Midbrain (tissue), 1 donor: ENCODE measurements around the gene IST1.

ENCODE experiments used
- DNase-seq: peaks from one replicate; lab custom pipeline; 2025; lab: John Stamatoyannopoulos, UW

IST1 gene

GRCh38 chr16:71965223-71965622 lies 69.9 kb downstream of the IST1 start:
- no peak for DNase-seq

- DNase-seq: no peak
Measured at GRCh38 chr16:71966932-71967331, 71.6 kb downstream of the IST1 start.

- DNase-seq: no peak
Measured at GRCh38 chr16:71969353-71969752, 74.0 kb downstream of the IST1 start.

- DNase-seq: no peak
Measured at GRCh38 chr16:71971571-71971970, 76.2 kb downstream of the IST1 start.

GRCh38 chr16:71972356-71972755 lies 77.0 kb downstream of the IST1 start:
- no peak for DNase-seq

- DNase-seq: no peak
Measured at GRCh38 chr16:71973001-71973400, 77.7 kb downstream of the IST1 start.

GRCh38 chr16:71974068-71974818 lies 78.9 kb downstream of the IST1 start:
- no peak for DNase-seq
